Memory B cell (primary cell): ENCODE results near the gene ECPAS.
"Not testable (repeated sequence)": the region's sequence is repeated elsewhere in the genome, so short reads cannot be mapped to it uniquely, and the experiment has no call there.

Experiments
- ATAC-seq: fragments of 150-1000 bp; cut with Tn5 transposase; 2 replicates; pipeline ENCODE4 v1.10.0; 2021; ENCODE audit warnings: low read depth, mild to moderate bottlenecking, moderate library complexity
- DNase-seq, 2 donors: peaks; one replicate each; pipeline ENCODE4 v3.0.0; 2022; ENCODE audit warnings: low spot score in 2 of 2
- H3K27ac Mint-ChIP-seq: one replicate; pipeline ENCODE4 v1.8.0; 2022; ENCODE audit warnings: mild to moderate bottlenecking, moderate library complexity, mixed read lengths
- H3K27me3 Mint-ChIP-seq: one replicate; pipeline ENCODE4 v1.8.0; 2022; ENCODE audit warnings: mixed read lengths
- H3K36me3 Mint-ChIP-seq: one replicate; pipeline ENCODE4 v1.8.0; 2022; ENCODE audit warnings: mild to moderate bottlenecking, mixed read lengths
- H3K4me1 Mint-ChIP-seq: one replicate; pipeline ENCODE4 v1.8.0; 2022; ENCODE audit warnings: mixed read lengths
- H3K4me3 Mint-ChIP-seq: one replicate; pipeline ENCODE4 v1.8.0; 2022; ENCODE audit warnings: mild to moderate bottlenecking, moderate library complexity, mixed read lengths
- H3K9me3 Mint-ChIP-seq: one replicate; pipeline ENCODE4 v1.8.0; 2022; ENCODE audit warnings: mixed read lengths

The ECPAS gene

GRCh38 chr9:111501005-111501562 lies 16.9 kb upstream of the ECPAS start:
- H3K36me3 Mint-ChIP-seq: no peaks in the 10 kb centered on the region
- H3K27me3 Mint-ChIP-seq: peaks cover 15% of the 10 kb centered on the region
- DNase-seq (no peak), ATAC-seq (no peak)
- no peaks in the 10 kb centered on the region for H3K9me3 Mint-ChIP-seq
- H3K27ac Mint-ChIP-seq: no peak overlapping the region
- H3K4me3 Mint-ChIP-seq: no peak overlapping the region
- H3K4me1 Mint-ChIP-seq: no peaks in the 10 kb centered on the region

GRCh38 chr9:111497196-111497595 lies 13.0 kb upstream of the ECPAS start:
- H3K27me3 Mint-ChIP-seq: peaks cover 17% of the 10 kb centered on the region
- not testable (repeated sequence) for H3K4me1 Mint-ChIP-seq, DNase-seq, ATAC-seq, H3K4me3 Mint-ChIP-seq, H3K36me3 Mint-ChIP-seq, H3K9me3 Mint-ChIP-seq, H3K27ac Mint-ChIP-seq

- no peak for ATAC-seq
- no peaks in the 10 kb centered on the region for H3K27me3 Mint-ChIP-seq
- no peaks in the 10 kb centered on the region for H3K9me3 Mint-ChIP-seq
- no peak for DNase-seq
- peak overlapping the region; percentile 78 for H3K27ac Mint-ChIP-seq
- peaks cover 21% of the 10 kb centered on the region for H3K4me1 Mint-ChIP-seq
- H3K36me3 Mint-ChIP-seq: peaks cover 2% of the 10 kb centered on the region
- H3K4me3 Mint-ChIP-seq: peak overlapping the region; percentile 82
These were observed 350 bp upstream of the ECPAS start for GRCh38 chr9:111484572-111484894.

GRCh38 chr9:111483439-111483857 lies 735 bp downstream of the ECPAS start:
- DNase-seq (no peak), ATAC-seq (peak; percentile 45)
- Mint-ChIP-seq H3K27ac (no peak overlapping the region), H3K4me1 (peaks cover 25% of the 10 kb centered on the region), H3K4me3 (peak overlapping the region; percentile 89), H3K27me3 (no peaks in the 10 kb centered on the region), H3K36me3 (peaks cover 4% of the 10 kb centered on the region), H3K9me3 (no peaks in the 10 kb centered on the region)

GRCh38 chr9:111482694-111483438 lies 1.3 kb downstream of the ECPAS start:
- H3K9me3 Mint-ChIP-seq: no peaks in the 10 kb centered on the region
- DNase-seq (peak; percentile 47 to 73), ATAC-seq (peak; percentile 57)
- H3K27ac Mint-ChIP-seq: peak overlapping the region; percentile 78
- H3K4me1 Mint-ChIP-seq: peaks cover 25% of the 10 kb centered on the region
- no peaks in the 10 kb centered on the region for H3K27me3 Mint-ChIP-seq
- peak overlapping the region; percentile 89 for H3K4me3 Mint-ChIP-seq
- peaks cover 4% of the 10 kb centered on the region for H3K36me3 Mint-ChIP-seq

GRCh38 chr9:111481885-111482636 lies 2.1 kb downstream of the ECPAS start:
- Mint-ChIP-seq H3K36me3 (peaks cover 4% of the 10 kb centered on the region), H3K27me3 (no peaks in the 10 kb centered on the region), H3K4me3 (peak overlapping the region; percentile 89), H3K9me3 (no peaks in the 10 kb centered on the region), H3K27ac (peak overlapping the region; percentile 78), H3K4me1 (peaks cover 29% of the 10 kb centered on the region)
- no peak for ATAC-seq
- DNase-seq: no peak

- Mint-ChIP-seq H3K36me3 (peaks cover 4% of the 10 kb centered on the region), H3K9me3 (no peaks in the 10 kb centered on the region), H3K27ac (no peak overlapping the region), H3K4me1 (peaks cover 37% of the 10 kb centered on the region), H3K4me3 (no peak overlapping the region), H3K27me3 (no peaks in the 10 kb centered on the region)
- no peak for DNase-seq
- no peak for ATAC-seq
These were observed 6.5 kb downstream of the ECPAS start for GRCh38 chr9:111477677-111478076.

- Mint-ChIP-seq H3K27ac (no peak overlapping the region), H3K4me1 (peaks cover 26% of the 10 kb centered on the region), H3K27me3 (no peaks in the 10 kb centered on the region), H3K4me3 (no peak overlapping the region), H3K9me3 (no peaks in the 10 kb centered on the region), H3K36me3 (peaks cover 2% of the 10 kb centered on the region)
- ATAC-seq (no peak), DNase-seq (no peak)
These were observed 9.0 kb downstream of the ECPAS start for GRCh38 chr9:111475195-111475594.

GRCh38 chr9:111474385-111474784 lies 9.8 kb downstream of the ECPAS start:
- H3K27me3 Mint-ChIP-seq: no peaks in the 10 kb centered on the region
- no peaks in the 10 kb centered on the region for H3K9me3 Mint-ChIP-seq
- ATAC-seq (no peak), DNase-seq (no peak)
- peaks cover 2% of the 10 kb centered on the region for H3K36me3 Mint-ChIP-seq
- no peak overlapping the region for H3K27ac Mint-ChIP-seq
- H3K4me3 Mint-ChIP-seq: no peak overlapping the region
- H3K4me1 Mint-ChIP-seq: peaks cover 26% of the 10 kb centered on the region

GRCh38 chr9:111467778-111468367 lies 16.3 kb downstream of the ECPAS start:
- no peaks in the 10 kb centered on the region for H3K9me3 Mint-ChIP-seq
- H3K4me1 Mint-ChIP-seq: peaks cover 24% of the 10 kb centered on the region
- H3K36me3 Mint-ChIP-seq: peaks cover 12% of the 10 kb centered on the region
- no peaks in the 10 kb centered on the region for H3K27me3 Mint-ChIP-seq
- ATAC-seq (no peak), DNase-seq (no peak)
- peak overlapping the region; percentile 4 for H3K27ac Mint-ChIP-seq
- H3K4me3 Mint-ChIP-seq: no peak overlapping the region

- ATAC-seq: no peak
- no peak for DNase-seq
- H3K36me3 Mint-ChIP-seq: peaks cover 13% of the 10 kb centered on the region
These were observed 21.1 kb downstream of the ECPAS start for GRCh38 chr9:111463048-111463447.

GRCh38 chr9:111458139-111459009 lies 25.8 kb downstream of the ECPAS start:
- no peak overlapping the region for H3K27ac Mint-ChIP-seq
- H3K36me3 Mint-ChIP-seq: peaks cover 3% of the 10 kb centered on the region
- peaks cover 24% of the 10 kb centered on the region for H3K4me1 Mint-ChIP-seq
- H3K4me3 Mint-ChIP-seq: no peak overlapping the region
- H3K9me3 Mint-ChIP-seq: peaks cover 2% of the 10 kb centered on the region
- H3K27me3 Mint-ChIP-seq: no peaks in the 10 kb centered on the region
- ATAC-seq: no peak
- DNase-seq: no peak

More at GRCh38 chr9:111463048-111463447, 21.1 kb downstream of the ECPAS start:
- H3K27me3 Mint-ChIP-seq: no peaks in the 10 kb centered on the region
- H3K27ac Mint-ChIP-seq: no peak overlapping the region
- H3K4me1 Mint-ChIP-seq: peaks cover 22% of the 10 kb centered on the region
- peaks cover 2% of the 10 kb centered on the region for H3K9me3 Mint-ChIP-seq
- H3K4me3 Mint-ChIP-seq: no peak overlapping the region

GRCh38 chr9:111456529-111456928 lies 27.7 kb downstream of the ECPAS start:
- Mint-ChIP-seq H3K4me3 (no peak overlapping the region), H3K27me3 (no peaks in the 10 kb centered on the region), H3K9me3 (no peaks in the 10 kb centered on the region), H3K4me1 (peaks cover 26% of the 10 kb centered on the region), H3K27ac (peak overlapping the region; percentile 9), H3K36me3 (peaks cover 6% of the 10 kb centered on the region)
- DNase-seq: no peak
- no peak for ATAC-seq
